K562 (cell line): ENCODE data around the gene KIF5A. TPM values are rescaled to one million over a fixed set of nuclear protein-coding genes. Genes with fewer than 3 reads are reported as not detected.
A peak's percentile ranks its signal among the peaks of the same experiment; 100 is the strongest.

ENCODE experiments used
- AFF4 ChIP-seq: sonication (generic); formaldehyde crosslinking; IDR thresholded peaks from 2 replicates; pipeline ENCODE4 v1.8.0; 2023; ENCODE audit warnings: mild to moderate bottlenecking, missing genetic modification reagents
- CEBPG ChIP-seq, 3 experiments: fragments of 200-800 bp in 1 of 3; sonication (Bioruptor generic) in 1 of 3; sonication (generic) in 1 of 3; formaldehyde crosslinking in 1 of 3; IDR thresholded peaks in 2 of 3; conservative IDR thresholded peaks in 1 of 3; 2 replicates each; pipeline versions ENCODE4 v1.6.1 to v1.8.0; 2016 to 2022; ENCODE audit warnings: missing compliant biosample characterization in 2 of 3, missing genetic modification characterization in 2 of 3, mild to moderate bottlenecking in 1 of 3, missing genetic modification reagents in 1 of 3
- CGGBP1 ChIP-seq: fragments of 250-450 bp; sonication (Bioruptor Pico); IDR thresholded peaks from 2 replicates; pipeline ENCODE4 v1.9.0; 2021; ENCODE audit warnings: mild to moderate bottlenecking
- CHCHD3 ChIP-seq: fragments of 250-450 bp; sonication (Bioruptor Pico); IDR thresholded peaks from 2 replicates; pipeline ENCODE4 v2.1.2; 2022; ENCODE audit warnings: mild to moderate bottlenecking
- CREBBP ChIP-seq: IDR thresholded peaks from one replicate; pipeline ENCODE4 v1.6.1; 2012; ENCODE audit warnings: low read depth, mild to moderate bottlenecking, control low read depth, inconsistent platforms, low read length
- JUNB ChIP-seq: fragments of 450-650 bp; formaldehyde crosslinking; conservative IDR thresholded peaks from 2 replicates; pipeline ENCODE4 v1.4.0; 2020; ENCODE audit warnings: mild to moderate bottlenecking
- MGA ChIP-seq: fragments of 450-650 bp; IDR thresholded peaks from 2 replicates; pipeline ENCODE4 v1.6.1; 2016; ENCODE audit warnings: mild to moderate bottlenecking, moderate library complexity
- POU5F1 ChIP-seq: fragments of 150-350 bp; IDR thresholded peaks from 2 replicates; pipeline ENCODE4 v1.6.1; 2014; ENCODE audit warnings: borderline replicate concordance, low read length, low read depth, mild to moderate bottlenecking; ENCODE audit not compliant: partially characterized antibody
- SMARCB1 ChIP-seq: IDR thresholded peaks from 2 replicates; pipeline ENCODE4 v1.6.1; 2011; ENCODE audit warnings: improper control_type of control experiment, low read depth; ENCODE audit not compliant: insufficient read length
- ZNF197 ChIP-seq: fragments of 200-800 bp; sonication (Bioruptor generic); IDR thresholded peaks from 2 replicates; pipeline ENCODE4 v1.6.1; 2016; ENCODE audit warnings: low read depth, missing genetic modification characterization, missing compliant biosample characterization
- ZNF282 ChIP-seq: sonication (generic); formaldehyde crosslinking; IDR thresholded peaks from 2 replicates; pipeline ENCODE4 v1.8.1; 2023; ENCODE audit warnings: missing genetic modification reagents
- ZNF384 ChIP-seq: IDR thresholded peaks from 2 replicates; pipeline ENCODE4 v1.6.1; 2012; ENCODE audit warnings: low read depth, low read length, improper control_type of control experiment
- polyA plus RNA-seq, 8 experiments: library from polyadenylated mRNA; depleted of rRNA in 4 of 8; stranded (reverse) in 5 of 8; unstranded in 3 of 8; fragments of >200 nt; fragmentation: Nextera tagmentation in 2 of 8; fragmentation: Illumina TruSeq in 1 of 8; extraction: Ambion mirVana in 2 of 8; extraction: Trizol in 1 of 8; gene quantifications; 2 replicates each; pipeline versions ENCODE4 v1.2.1 to v1.2.3, GENCODE V29; 2011 to 2014; ENCODE audit warnings: inconsistent platforms in 1 of 8, missing spikeins in 1 of 8
- total RNA-seq, 7 experiments: library from RNA; depleted of rRNA in 6 of 7; stranded (reverse); fragments of >200 nt in 6 of 7; fragmentation: Illumina TruSeq in 2 of 7; extraction: Trizol in 2 of 7; gene quantifications; 2 replicates each; pipeline versions ENCODE4 v1.2.1 to v1.2.3, GENCODE V29; 2011 to 2021; ENCODE audit warnings: low replicate concordance in 1 of 7

The KIF5A gene
- total and polyA plus RNA-seq, 9 of the 15 experiments (the other 6 are each of a cell fraction or from before 2014, with no cell fraction given): 3.4 to 17.7 (median 8.0) TPM

GRCh38 chr12:57552835-57553313 lies 3.0 kb downstream of the KIF5A start (continued):
- TF ChIP-seq MGA (no peak), ZNF384 (no peak), ZNF197 (CRISPR knock-in tag) (no peak), POU5F1 (no peak), CGGBP1 (CRISPR knock-in tag) (no peak), CHCHD3 (CRISPR knock-in tag) (no peak), CREBBP (no peak), SMARCB1 (no peak), CEBPG (CRISPR knock-in tag; IDR thresholded peaks at IDR 0.05) (no peak), CEBPG (tag; conservative IDR thresholded peaks at IDR 0.05 in 1 of 2, IDR thresholded peaks at IDR 0.05 in 1 of 2) (no peak), AFF4 (CRISPR knock-in tag) (0 out of 2 replicates have a peak, but pooled peaks have one; percentile 39), JUNB (no peak), ZNF282 (CRISPR knock-in tag) (no peak)
